Liver (tissue), 9 donors: Measurements from ENCODE around the gene TNPO3. TPM values are rescaled to one million over a fixed set of nuclear protein-coding genes. Genes with fewer than 3 reads are reported as not detected.

Source experiments
- DNase-seq: peaks from one replicate; pipeline ENCODE4 v3.0.0-alpha.2; 2017; ENCODE audit warnings: low spot score
- H3K27ac ChIP-seq, 2 donors: one replicate each; pipeline ENCODE4 v1.7.0; 2013; ENCODE audit warnings: inconsistent platforms in 2 of 2, low read length in 2 of 2, control low read depth in 1 of 2, low read depth in 1 of 2, mild to moderate bottlenecking in 1 of 2
- H3K27me3 ChIP-seq, 4 donors: one replicate each; pipeline versions ENCODE4 v1.6.1 to v1.7.0; 2013; ENCODE audit warnings: low read length in 3 of 4, inconsistent platforms in 1 of 4, mild to moderate bottlenecking in 1 of 4, moderate library complexity in 1 of 4; ENCODE audit not compliant: control insufficient read depth in 4 of 4, insufficient read depth in 4 of 4
- H3K36me3 ChIP-seq, 4 donors: one replicate each; pipeline versions ENCODE4 v1.6.1 to v1.7.0; 2013; ENCODE audit warnings: low read length in 3 of 4, mild to moderate bottlenecking in 3 of 4, low read depth in 1 of 4, moderate library complexity in 1 of 4; ENCODE audit not compliant: control insufficient read depth in 4 of 4, insufficient read depth in 3 of 4
- H3K4me1 ChIP-seq, 4 donors: one replicate each; pipeline versions ENCODE4 v1.6.1 to v1.7.0; 2013; ENCODE audit warnings: low read length in 3 of 4, mild to moderate bottlenecking in 3 of 4, moderate library complexity in 1 of 4; ENCODE audit not compliant: control insufficient read depth in 4 of 4, insufficient read depth in 4 of 4
- H3K4me3 ChIP-seq, 3 donors: one replicate each; pipeline versions ENCODE4 v1.6.1 to v1.7.0; 2013; ENCODE audit warnings: low read length in 3 of 3, control low read depth in 1 of 3, low read depth in 1 of 3, mild to moderate bottlenecking in 1 of 3
- H3K9ac ChIP-seq, 2 donors: one replicate each; pipeline ENCODE4 v1.7.0; 2013; ENCODE audit warnings: low read length in 2 of 2, mild to moderate bottlenecking in 2 of 2, moderate library complexity in 2 of 2, control low read depth in 1 of 2, low read depth in 1 of 2
- H3K9me3 ChIP-seq, 4 donors: one replicate each; pipeline versions ENCODE4 v1.6.1 to v1.7.0; 2013; ENCODE audit warnings: low read length in 3 of 4; ENCODE audit not compliant: control insufficient read depth in 4 of 4
- EGR1 ChIP-seq, 2 donors: IDR thresholded peaks; 2 replicates each; pipeline ENCODE4 v1.6.1; 2016 to 2018; ENCODE audit warnings: antibody characterized with exemption in 2 of 2, low read depth in 2 of 2
- FOXA1 ChIP-seq: IDR thresholded peaks from 2 replicates; pipeline ENCODE4 v1.6.1; 2016; ENCODE audit warnings: antibody characterized with exemption
- FOXA2 ChIP-seq: IDR thresholded peaks from 2 replicates; pipeline ENCODE4 v1.6.1; 2016; ENCODE audit warnings: antibody characterized with exemption
- GABPA ChIP-seq, 2 donors: IDR thresholded peaks in 1 of 2; conservative IDR thresholded peaks in 1 of 2; 2 replicates each; pipeline ENCODE4 v1.6.1; 2016; ENCODE audit warnings: antibody characterized with exemption in 2 of 2, mild to moderate bottlenecking in 1 of 2, moderate library complexity in 1 of 2
- HNF4A ChIP-seq, 2 donors: conservative IDR thresholded peaks; 2 replicates each; pipeline ENCODE4 v1.6.1; 2016; ENCODE audit warnings: antibody characterized with exemption in 2 of 2, mild to moderate bottlenecking in 2 of 2
- HNF4G ChIP-seq: IDR thresholded peaks from 2 replicates; pipeline ENCODE4 v1.6.1; 2016; ENCODE audit warnings: antibody characterized with exemption
- JUND ChIP-seq, 2 donors: IDR thresholded peaks; 2 replicates each; pipeline ENCODE4 v1.6.1; 2016; ENCODE audit warnings: antibody characterized with exemption in 2 of 2
- NR2F2 ChIP-seq: IDR thresholded peaks from 2 replicates; pipeline ENCODE4 v1.6.1; 2016; ENCODE audit warnings: antibody characterized with exemption
- RAD21 ChIP-seq, 2 donors: IDR thresholded peaks; 2 replicates each; pipeline ENCODE4 v1.6.1; 2016; ENCODE audit warnings: antibody characterized with exemption in 2 of 2, mild to moderate bottlenecking in 2 of 2
- RXRA ChIP-seq, 2 donors: IDR thresholded peaks; 2 replicates each; pipeline ENCODE4 v1.6.1; 2017 to 2018; ENCODE audit warnings: antibody characterized with exemption in 2 of 2, mild to moderate bottlenecking in 1 of 2
- TAF1 ChIP-seq: conservative IDR thresholded peaks from 2 replicates; pipeline ENCODE4 v1.6.1; 2016; ENCODE audit warnings: antibody characterized with exemption, mild to moderate bottlenecking
- YY1 ChIP-seq: IDR thresholded peaks from 2 replicates; pipeline ENCODE4 v1.6.1; 2016; ENCODE audit warnings: antibody characterized with exemption, mild to moderate bottlenecking
- WGBS: extraction: QIAGEN DNeasy Blood & Tissue Kit; methylation state at CpG from one replicate; pipeline ENCODE4 v1.1.7; 2013; 5-methylcytosine and 5-hydroxymethylcytosine counted together
- polyA plus RNA-seq, 2 donors: library from polyadenylated mRNA; stranded (reverse) in 1 of 2; unstranded in 1 of 2; fragments of 200-250 nt in 1 of 2; fragments of >200 nt in 1 of 2; fragmentation: Nextera tagmentation in 1 of 2; extraction: Ambion mirVana in 1 of 2; gene quantifications; one replicate each; pipeline versions ENCODE4 v1.2.1 to v1.2.3, GENCODE V29; 2013 to 2015
- total RNA-seq, 2 donors: library from RNA; depleted of rRNA; stranded (reverse); fragments of >200 nt; gene quantifications; one replicate each; pipeline ENCODE4 v1.2.3, GENCODE V29; 2014
- TF ChIP-seq, protein P1 (sequence below): fragments of 150-350 bp; IDR thresholded peaks from 2 replicates; pipeline ENCODE4 v1.5.1; 2017; ENCODE audit warnings: improper control_type of control experiment, low read depth, low read length; ENCODE audit not compliant: missing input control
- TF ChIP-seq, protein P2 (sequence below): IDR thresholded peaks from 2 replicates; pipeline ENCODE4 v1.6.1; 2016; ENCODE audit warnings: antibody characterized with exemption
- TF ChIP-seq, protein P3 (sequence below): IDR thresholded peaks from 2 replicates; pipeline ENCODE4 v1.6.1; 2016; ENCODE audit warnings: antibody characterized with exemption, mild to moderate bottlenecking
- TF ChIP-seq, protein P4 (sequence below): IDR thresholded peaks from 2 replicates; pipeline ENCODE4 v1.6.1; 2016; ENCODE audit warnings: antibody characterized with exemption
- TF ChIP-seq, protein P5 (sequence below): IDR thresholded peaks from 2 replicates; pipeline ENCODE4 v1.6.1; 2016; ENCODE audit warnings: antibody characterized with exemption
- donor health status: healthy.
- donor health status: healthy.
- donor health status: healthy.
- donor health status: healthy.
- donor health status: healthy.

Gene TNPO3
- total and polyA plus RNA-seq, 4 donors = 9.2 to 38.9 (median 20.0) TPM

DNA sequence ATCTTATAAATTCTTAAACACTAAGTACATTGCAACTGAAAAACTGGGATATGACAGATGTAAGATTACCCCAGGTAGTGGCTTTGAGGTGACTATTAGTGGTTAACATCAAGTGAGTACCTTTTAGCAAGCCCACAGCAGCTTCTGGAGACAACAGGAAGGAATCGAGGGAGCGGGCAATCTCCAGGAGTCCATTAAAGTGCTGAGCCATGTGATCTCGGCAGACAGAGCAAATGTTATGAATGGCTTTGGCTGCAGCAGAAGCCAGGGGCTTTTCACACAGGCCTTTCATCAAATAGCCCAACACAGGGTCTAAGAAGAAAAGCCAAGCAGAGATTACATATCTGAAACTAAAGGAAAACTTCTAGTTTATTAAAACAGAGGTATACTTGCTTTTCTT, 68.3 kb downstream of the TNPO3 start:
- Histone ChIP-seq H3K27me3 (no peaks in the 10 kb centered on the region), H3K4me1 (no peaks in the 10 kb centered on the region), H3K36me3 (peaks cover 5 to 51% (median 39%) of the 10 kb centered on the region in 4 donors), H3K4me3 (no peak overlapping the region), H3K9ac (no peak overlapping the region), H3K9me3 (no peaks in the 10 kb centered on the region), H3K27ac (no peak overlapping the region)
- no peak for DNase-seq
- WGBS = 89% methylated on average over 3 of the region's 3 CpGs
- TF ChIP-seq RAD21 (IDR thresholded peaks at IDR 0.05) (no peak), EGR1 (IDR thresholded peaks at IDR 0.05; ENCODE audit: low read depth in 2 of 2) (no peak), JUND (IDR thresholded peaks at IDR 0.05) (no peak), NR2F2 (no peak), YY1 (no peak), FOXA1 (no peak), HNF4A (conservative IDR thresholded peaks at IDR 0.05) (no peak), TAF1 (no peak), RXRA (IDR thresholded peaks at IDR 0.05) (no peak)
- TF ChIP-seq, protein P1, sequence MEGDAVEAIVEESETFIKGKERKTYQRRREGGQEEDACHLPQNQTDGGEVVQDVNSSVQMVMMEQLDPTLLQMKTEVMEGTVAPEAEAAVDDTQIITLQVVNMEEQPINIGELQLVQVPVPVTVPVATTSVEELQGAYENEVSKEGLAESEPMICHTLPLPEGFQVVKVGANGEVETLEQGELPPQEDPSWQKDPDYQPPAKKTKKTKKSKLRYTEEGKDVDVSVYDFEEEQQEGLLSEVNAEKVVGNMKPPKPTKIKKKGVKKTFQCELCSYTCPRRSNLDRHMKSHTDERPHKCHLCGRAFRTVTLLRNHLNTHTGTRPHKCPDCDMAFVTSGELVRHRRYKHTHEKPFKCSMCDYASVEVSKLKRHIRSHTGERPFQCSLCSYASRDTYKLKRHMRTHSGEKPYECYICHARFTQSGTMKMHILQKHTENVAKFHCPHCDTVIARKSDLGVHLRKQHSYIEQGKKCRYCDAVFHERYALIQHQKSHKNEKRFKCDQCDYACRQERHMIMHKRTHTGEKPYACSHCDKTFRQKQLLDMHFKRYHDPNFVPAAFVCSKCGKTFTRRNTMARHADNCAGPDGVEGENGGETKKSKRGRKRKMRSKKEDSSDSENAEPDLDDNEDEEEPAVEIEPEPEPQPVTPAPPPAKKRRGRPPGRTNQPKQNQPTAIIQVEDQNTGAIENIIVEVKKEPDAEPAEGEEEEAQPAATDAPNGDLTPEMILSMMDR = no peak
- TF ChIP-seq, protein P2, sequence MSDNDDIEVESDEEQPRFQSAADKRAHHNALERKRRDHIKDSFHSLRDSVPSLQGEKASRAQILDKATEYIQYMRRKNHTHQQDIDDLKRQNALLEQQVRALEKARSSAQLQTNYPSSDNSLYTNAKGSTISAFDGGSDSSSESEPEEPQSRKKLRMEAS = no peak
- TF ChIP-seq, protein P3, sequence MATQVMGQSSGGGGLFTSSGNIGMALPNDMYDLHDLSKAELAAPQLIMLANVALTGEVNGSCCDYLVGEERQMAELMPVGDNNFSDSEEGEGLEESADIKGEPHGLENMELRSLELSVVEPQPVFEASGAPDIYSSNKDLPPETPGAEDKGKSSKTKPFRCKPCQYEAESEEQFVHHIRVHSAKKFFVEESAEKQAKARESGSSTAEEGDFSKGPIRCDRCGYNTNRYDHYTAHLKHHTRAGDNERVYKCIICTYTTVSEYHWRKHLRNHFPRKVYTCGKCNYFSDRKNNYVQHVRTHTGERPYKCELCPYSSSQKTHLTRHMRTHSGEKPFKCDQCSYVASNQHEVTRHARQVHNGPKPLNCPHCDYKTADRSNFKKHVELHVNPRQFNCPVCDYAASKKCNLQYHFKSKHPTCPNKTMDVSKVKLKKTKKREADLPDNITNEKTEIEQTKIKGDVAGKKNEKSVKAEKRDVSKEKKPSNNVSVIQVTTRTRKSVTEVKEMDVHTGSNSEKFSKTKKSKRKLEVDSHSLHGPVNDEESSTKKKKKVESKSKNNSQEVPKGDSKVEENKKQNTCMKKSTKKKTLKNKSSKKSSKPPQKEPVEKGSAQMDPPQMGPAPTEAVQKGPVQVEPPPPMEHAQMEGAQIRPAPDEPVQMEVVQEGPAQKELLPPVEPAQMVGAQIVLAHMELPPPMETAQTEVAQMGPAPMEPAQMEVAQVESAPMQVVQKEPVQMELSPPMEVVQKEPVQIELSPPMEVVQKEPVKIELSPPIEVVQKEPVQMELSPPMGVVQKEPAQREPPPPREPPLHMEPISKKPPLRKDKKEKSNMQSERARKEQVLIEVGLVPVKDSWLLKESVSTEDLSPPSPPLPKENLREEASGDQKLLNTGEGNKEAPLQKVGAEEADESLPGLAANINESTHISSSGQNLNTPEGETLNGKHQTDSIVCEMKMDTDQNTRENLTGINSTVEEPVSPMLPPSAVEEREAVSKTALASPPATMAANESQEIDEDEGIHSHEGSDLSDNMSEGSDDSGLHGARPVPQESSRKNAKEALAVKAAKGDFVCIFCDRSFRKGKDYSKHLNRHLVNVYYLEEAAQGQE = no peak
- TF ChIP-seq, protein P4, sequence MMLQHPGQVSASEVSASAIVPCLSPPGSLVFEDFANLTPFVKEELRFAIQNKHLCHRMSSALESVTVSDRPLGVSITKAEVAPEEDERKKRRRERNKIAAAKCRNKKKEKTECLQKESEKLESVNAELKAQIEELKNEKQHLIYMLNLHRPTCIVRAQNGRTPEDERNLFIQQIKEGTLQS = no peak

DNA sequence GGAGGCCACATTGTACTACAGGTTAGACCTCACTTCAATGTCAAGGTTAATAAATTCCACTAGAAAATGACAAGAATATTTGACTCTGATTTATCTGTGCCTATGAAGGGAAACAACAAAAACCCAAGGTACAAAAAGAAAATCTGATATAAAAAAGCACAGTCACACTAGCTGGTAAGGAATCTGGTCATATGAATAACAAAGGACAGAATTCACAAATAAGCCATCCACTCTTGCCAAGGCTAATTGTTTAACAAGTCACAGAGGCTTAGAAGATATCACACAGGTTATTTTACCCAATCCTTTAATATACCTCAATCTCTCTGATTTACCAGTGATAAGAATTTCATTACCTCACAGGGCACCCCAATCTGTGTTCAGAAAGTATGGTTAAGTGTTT, 69.3 kb downstream of the TNPO3 start:
- no peaks in the 10 kb centered on the region for H3K9me3 ChIP-seq
- no peak overlapping the region for H3K27ac ChIP-seq
- H3K9ac ChIP-seq = no peak overlapping the region
- DNase-seq = no peak
- H3K4me1 ChIP-seq = no peaks in the 10 kb centered on the region
- H3K27me3 ChIP-seq = no peaks in the 10 kb centered on the region
- no peak overlapping the region for H3K4me3 ChIP-seq
- H3K36me3 ChIP-seq = peaks cover 5 to 54% (median 41%) of the 10 kb centered on the region in 4 donors
- TF ChIP-seq, protein P5, sequence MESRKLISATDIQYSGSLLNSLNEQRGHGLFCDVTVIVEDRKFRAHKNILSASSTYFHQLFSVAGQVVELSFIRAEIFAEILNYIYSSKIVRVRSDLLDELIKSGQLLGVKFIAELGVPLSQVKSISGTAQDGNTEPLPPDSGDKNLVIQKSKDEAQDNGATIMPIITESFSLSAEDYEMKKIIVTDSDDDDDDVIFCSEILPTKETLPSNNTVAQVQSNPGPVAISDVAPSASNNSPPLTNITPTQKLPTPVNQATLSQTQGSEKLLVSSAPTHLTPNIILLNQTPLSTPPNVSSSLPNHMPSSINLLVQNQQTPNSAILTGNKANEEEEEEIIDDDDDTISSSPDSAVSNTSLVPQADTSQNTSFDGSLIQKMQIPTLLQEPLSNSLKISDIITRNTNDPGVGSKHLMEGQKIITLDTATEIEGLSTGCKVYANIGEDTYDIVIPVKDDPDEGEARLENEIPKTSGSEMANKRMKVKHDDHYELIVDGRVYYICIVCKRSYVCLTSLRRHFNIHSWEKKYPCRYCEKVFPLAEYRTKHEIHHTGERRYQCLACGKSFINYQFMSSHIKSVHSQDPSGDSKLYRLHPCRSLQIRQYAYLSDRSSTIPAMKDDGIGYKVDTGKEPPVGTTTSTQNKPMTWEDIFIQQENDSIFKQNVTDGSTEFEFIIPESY = no peak
- no peak for TF ChIP-seq NR2F2
- TF ChIP-seq, protein P1 = no peak
- TF ChIP-seq GABPA (IDR thresholded peaks at IDR 0.05 in 1 of 2, conservative IDR thresholded peaks at IDR 0.05 in 1 of 2) = no peak
- TF ChIP-seq FOXA2 = no peak
- TF ChIP-seq EGR1 (IDR thresholded peaks at IDR 0.05; ENCODE audit: low read depth in 2 of 2) = no peak
- no peak for TF ChIP-seq FOXA1
- no peak for TF ChIP-seq RXRA (IDR thresholded peaks at IDR 0.05)
- no peak for TF ChIP-seq RAD21 (IDR thresholded peaks at IDR 0.05)
- no peak for TF ChIP-seq HNF4A (conservative IDR thresholded peaks at IDR 0.05)
- TF ChIP-seq YY1 = no peak
- no peak for TF ChIP-seq TAF1
- TF ChIP-seq HNF4G = no peak
- TF ChIP-seq, protein P3 = no peak
- TF ChIP-seq, protein P4 = no peak
- TF ChIP-seq JUND (IDR thresholded peaks at IDR 0.05) = no peak
